Glutamatergic neuron (in vitro differentiated cells): ENCODE measurements around the gene PCDHGA6. TPM values are rescaled to one million over a fixed set of nuclear protein-coding genes. Genes with fewer than 3 reads are reported as not detected.
"Not testable (repeated sequence)": the region's sequence is repeated elsewhere in the genome, so short reads cannot be mapped to it uniquely, and the experiment has no call there.

Source experiments
- DNase-seq: peaks from one replicate; pipeline ENCODE4 v3.0.0; 2022
- H3K27ac Mint-ChIP-seq: one replicate; pipeline ENCODE4 v1.8.0; 2020; ENCODE audit warnings: mild to moderate bottlenecking, mixed read lengths, inconsistent platforms; ENCODE audit not compliant: unreplicated experiment
- H3K27me3 Mint-ChIP-seq: one replicate; pipeline ENCODE4 v1.8.0; 2020; ENCODE audit warnings: mild to moderate bottlenecking, moderate library complexity, mixed read lengths, inconsistent platforms; ENCODE audit not compliant: unreplicated experiment
- H3K36me3 Mint-ChIP-seq: one replicate; pipeline ENCODE4 v1.8.0; 2020; ENCODE audit warnings: mild to moderate bottlenecking, mixed read lengths, inconsistent platforms; ENCODE audit not compliant: unreplicated experiment
- H3K4me1 Mint-ChIP-seq: one replicate; pipeline ENCODE4 v1.8.0; 2020; ENCODE audit warnings: mild to moderate bottlenecking, low read depth, mixed read lengths, inconsistent platforms; ENCODE audit not compliant: unreplicated experiment
- H3K4me3 Mint-ChIP-seq: one replicate; pipeline ENCODE4 v1.8.0; 2020; ENCODE audit warnings: mild to moderate bottlenecking, mixed read lengths, inconsistent platforms; ENCODE audit not compliant: unreplicated experiment
- H3K9me3 Mint-ChIP-seq: one replicate; pipeline ENCODE4 v1.8.0; 2020; ENCODE audit warnings: mild to moderate bottlenecking, moderate library complexity, mixed read lengths, inconsistent platforms; ENCODE audit not compliant: unreplicated experiment
- CTCF ChIP-seq: fragments of 200-600 bp; sonication (generic); IDR thresholded peaks from one replicate; pipeline ENCODE4 v1.5.0; 2021; ENCODE audit not compliant: partially characterized antibody, unreplicated experiment
- long read RNA-seq: library from polyadenylated mRNA; unstranded; transcript quantifications from one replicate; pipeline ENCODE4 v2.0.0, GENCODE V29; 2020; ENCODE audit not compliant: unreplicated experiment
- total RNA-seq: library from RNA; stranded (reverse); fragmentation: NEBNext Ultra II Directional; extraction: Animal tissue kit (Norgen Biotek cat#: 25700); gene quantifications from one replicate; pipeline ENCODE4 v1.2.1, GENCODE V29; 2021; ENCODE audit not compliant: unreplicated experiment

PCDHGA6 gene
- total RNA-seq: 6.3 TPM
- long read RNA-seq: 0 reads

GRCh38 chr5:141373673-141374317 is at the start of gene PCDHGA6:
Gene PCDHGA6 (plus strand): TSS chr5:141373891. CDS start chr5:141374084, 193 bp downstream.
- Mint-ChIP-seq H3K4me1 (no peaks in the 10 kb centered on the region), H3K27ac (no peak within 1 kb of the TSS), H3K36me3 (peaks cover 55% of the 10 kb centered on the region), H3K27me3 (no peaks in the 10 kb centered on the region), H3K4me3 (peak within 1 kb of the TSS; percentile 25), H3K9me3 (peaks cover 21% of the 10 kb centered on the region)
- no peak for TF ChIP-seq CTCF
- no peak for DNase-seq

- peaks cover 45% of the 10 kb centered on the region for H3K36me3 Mint-ChIP-seq
- peaks cover 8% of the 10 kb centered on the region for H3K9me3 Mint-ChIP-seq
- peak; percentile 47 for TF ChIP-seq CTCF
- H3K4me3 Mint-ChIP-seq: peak overlapping the region; percentile 96
- H3K27me3 Mint-ChIP-seq: peaks cover 7% of the 10 kb centered on the region
- H3K27ac Mint-ChIP-seq: peak overlapping the region; percentile 99
- H3K4me1 Mint-ChIP-seq: no peaks in the 10 kb centered on the region
- DNase-seq: peak; percentile 75
Measured at GRCh38 chr5:141326088-141326854, 47.4 kb upstream of the PCDHGA6 start.

GRCh38 chr5:141328231-141328630 is 45.5 kb upstream of the PCDHGA6 start:
- H3K27ac Mint-ChIP-seq: no peak overlapping the region
- TF ChIP-seq CTCF: no peak
- DNase-seq: no peak
- H3K4me1 Mint-ChIP-seq: no peaks in the 10 kb centered on the region
- peaks cover 58% of the 10 kb centered on the region for H3K36me3 Mint-ChIP-seq
- no peak overlapping the region for H3K4me3 Mint-ChIP-seq
- peaks cover 8% of the 10 kb centered on the region for H3K27me3 Mint-ChIP-seq
- peaks cover 6% of the 10 kb centered on the region for H3K9me3 Mint-ChIP-seq

- TF ChIP-seq CTCF: no peak
- no peak within 1 kb of the TSS for H3K4me3 Mint-ChIP-seq
- H3K36me3 Mint-ChIP-seq: peaks cover 64% of the 10 kb centered on the region
- peaks cover 10% of the 10 kb centered on the region for H3K9me3 Mint-ChIP-seq
- peaks cover 8% of the 10 kb centered on the region for H3K27me3 Mint-ChIP-seq
- DNase-seq: no peak
- no peak within 1 kb of the TSS for H3K27ac Mint-ChIP-seq
- H3K4me1 Mint-ChIP-seq: no peaks in the 10 kb centered on the region
Measured at GRCh38 chr5:141330299-141331080, 43.2 kb upstream of the PCDHGA6 start, which contains the start of gene PCDHGA1. Gene PCDHGA1 (plus strand): TSS chr5:141330514.

- not testable (repeated sequence) for DNase-seq, H3K9me3 Mint-ChIP-seq, H3K4me3 Mint-ChIP-seq, H3K27ac Mint-ChIP-seq, H3K4me1 Mint-ChIP-seq, H3K27me3 Mint-ChIP-seq
- H3K36me3 Mint-ChIP-seq: peaks cover 62% of the 10 kb centered on the region
Measured at GRCh38 chr5:141332571-141332970, 41.1 kb upstream of the PCDHGA6 start.
